Ishikawa (cell line): ENCODE data around the gene ABCC4.

Experiments
- CREB1 ChIP-seq: IDR thresholded peaks from 2 replicates; pipeline ENCODE4 v1.6.1; 2012; ENCODE audit warnings: low read depth
- EP300 ChIP-seq: IDR thresholded peaks from 2 replicates; pipeline ENCODE4 v1.6.1; 2012; ENCODE audit warnings: borderline replicate concordance
- NFIC ChIP-seq: IDR thresholded peaks from 2 replicates; pipeline ENCODE4 v1.6.1; 2012
- REST ChIP-seq: IDR thresholded peaks from 2 replicates; pipeline ENCODE4 v1.6.1; 2012; ENCODE audit warnings: low read depth, mild to moderate bottlenecking
- TAF1 ChIP-seq: IDR thresholded peaks from 2 replicates; pipeline ENCODE4 v1.6.1; 2012; ENCODE audit warnings: low read depth, mild to moderate bottlenecking
- TEAD4 ChIP-seq: IDR thresholded peaks from 2 replicates; pipeline ENCODE4 v1.6.1; 2012
- YY1 ChIP-seq: IDR thresholded peaks from 2 replicates; pipeline ENCODE4 v1.6.1; 2012; ENCODE audit warnings: low read depth

GRCh38 chr13:95243207-95243606 lies 58.0 kb downstream of the ABCC4 start:
- no peak for TF ChIP-seq NFIC
- TF ChIP-seq TAF1, result no peak
- no peak for TF ChIP-seq REST
- TF ChIP-seq YY1, result no peak
- TF ChIP-seq EP300, result no peak
- no peak for TF ChIP-seq TEAD4
- no peak for TF ChIP-seq CREB1
